GM19035 (cell line): ENCODE measurements around the gene AKR1D1.
A peak's percentile ranks its signal among the peaks of the same experiment; 100 is the strongest.
"Not testable (repeated sequence)": the region's sequence is repeated elsewhere in the genome, so short reads cannot be mapped to it uniquely, and the experiment has no call there.

Experiments
- ATAC-seq: cut with Tn5 transposase; IDR thresholded peaks from one replicate; pipeline ENCODE4 v1.9.1; 2021; ENCODE audit not compliant: unreplicated experiment

AKR1D1 gene

DNA sequence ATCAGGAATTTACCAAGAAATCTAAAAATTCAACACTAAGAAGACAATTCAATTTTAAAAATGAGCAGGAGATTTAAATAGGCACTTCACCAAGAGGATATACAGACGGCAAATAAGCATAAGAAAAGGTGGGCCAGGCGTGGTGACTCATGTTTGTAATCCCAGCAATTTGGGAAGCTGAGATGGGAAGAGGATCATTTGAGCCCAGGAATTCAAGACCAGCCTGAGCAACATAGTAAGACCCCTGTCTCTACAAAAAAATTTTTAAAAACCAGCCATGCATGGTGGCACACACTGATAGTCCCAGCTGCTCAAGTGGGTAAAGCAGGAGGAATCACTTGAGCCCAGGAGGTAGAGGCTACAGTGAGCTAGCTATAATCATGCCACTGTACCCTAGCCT, 3.5 kb upstream of the AKR1D1 start:
- no peak for ATAC-seq

DNA sequence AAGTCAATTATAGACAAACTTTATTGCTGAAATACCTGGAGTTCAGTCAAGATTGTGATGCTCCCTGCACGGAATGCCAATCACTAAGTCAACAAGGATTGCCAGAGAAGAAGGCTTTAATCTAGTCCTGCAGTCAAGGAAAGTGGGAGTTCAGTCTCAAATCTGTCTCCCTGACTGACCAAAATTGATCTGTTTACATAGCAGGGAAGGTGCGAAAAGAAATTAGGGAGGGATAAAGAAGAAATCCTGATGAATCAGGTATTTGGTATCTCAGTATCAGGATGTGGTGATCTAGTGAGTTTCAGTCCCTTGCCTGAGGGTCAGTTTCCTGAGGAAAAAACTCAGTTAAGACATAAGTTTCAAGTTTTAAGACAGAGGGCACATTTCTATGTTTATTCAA, 2.1 kb upstream of the AKR1D1 start:
- no peak for ATAC-seq

DNA sequence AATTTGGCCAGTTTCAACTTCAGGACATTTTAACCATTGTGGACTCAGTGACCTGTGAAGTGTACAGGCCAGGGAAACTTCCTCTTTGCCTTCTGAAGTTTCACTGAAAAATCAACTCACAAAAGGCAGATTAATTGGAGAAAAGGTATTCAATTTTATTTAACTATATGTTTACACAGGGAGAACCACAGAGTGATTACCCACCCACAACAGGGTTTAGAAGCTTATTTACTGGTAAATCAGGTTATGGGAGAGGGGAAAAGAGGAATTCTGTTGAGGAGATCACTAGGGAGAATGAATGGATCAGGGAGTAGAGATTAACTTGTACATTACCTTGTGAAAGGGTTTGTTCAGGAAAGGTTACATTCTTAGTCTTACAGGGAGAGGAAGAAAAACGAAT, 1.7 kb upstream of the AKR1D1 start:
- ATAC-seq, result no peak

GRCh38 chr7:138075350-138075749, 909 bp upstream of the AKR1D1 start:
- ATAC-seq, result no peak

- ATAC-seq, result not testable (repeated sequence)
Measured at GRCh38 chr7:138075786-138076185, 473 bp upstream of the AKR1D1 start.

- ATAC-seq, result no peak
Measured at GRCh38 chr7:138077809-138078208, 1.6 kb downstream of the AKR1D1 start.

- no peak for ATAC-seq
Measured at GRCh38 chr7:138079137-138079536, 2.9 kb downstream of the AKR1D1 start.

GRCh38 chr7:138081868-138082267, 5.6 kb downstream of the AKR1D1 start:
- no peak for ATAC-seq

- ATAC-seq, result no peak
Measured at GRCh38 chr7:138083859-138084258, 7.6 kb downstream of the AKR1D1 start.

DNA sequence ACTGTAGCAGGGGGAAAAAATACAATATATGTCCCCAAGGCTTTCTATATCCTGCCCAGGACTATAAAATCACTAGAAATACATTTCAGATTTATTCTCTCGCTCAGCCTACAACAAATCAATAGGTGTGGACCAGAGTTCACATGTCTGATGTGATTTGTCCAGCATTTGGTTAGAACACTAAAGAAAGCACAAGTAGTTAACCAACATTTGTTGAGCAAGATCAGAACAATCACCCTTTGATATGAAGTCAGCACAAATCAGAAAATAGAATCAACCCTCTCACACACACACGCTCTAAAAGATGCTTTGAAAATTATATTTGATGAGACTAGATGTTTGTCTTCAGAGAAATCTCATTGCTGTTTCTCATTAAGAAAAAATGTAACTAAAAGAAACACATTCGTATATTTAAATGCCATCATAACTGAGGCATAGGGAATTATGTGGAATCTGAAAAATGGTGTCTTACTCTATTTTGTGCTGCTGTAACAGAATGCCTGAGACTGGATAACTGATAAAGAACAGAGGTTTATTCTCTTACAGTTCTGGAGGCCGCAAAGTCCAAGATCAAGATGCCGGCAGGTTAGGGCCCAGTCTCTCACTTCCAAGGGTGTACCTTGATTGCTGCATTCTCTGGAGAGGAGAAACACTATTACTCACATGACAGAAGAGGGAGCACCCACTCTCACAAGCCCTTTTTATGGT, 10.5 kb downstream of the AKR1D1 start:
- no peak for ATAC-seq

DNA sequence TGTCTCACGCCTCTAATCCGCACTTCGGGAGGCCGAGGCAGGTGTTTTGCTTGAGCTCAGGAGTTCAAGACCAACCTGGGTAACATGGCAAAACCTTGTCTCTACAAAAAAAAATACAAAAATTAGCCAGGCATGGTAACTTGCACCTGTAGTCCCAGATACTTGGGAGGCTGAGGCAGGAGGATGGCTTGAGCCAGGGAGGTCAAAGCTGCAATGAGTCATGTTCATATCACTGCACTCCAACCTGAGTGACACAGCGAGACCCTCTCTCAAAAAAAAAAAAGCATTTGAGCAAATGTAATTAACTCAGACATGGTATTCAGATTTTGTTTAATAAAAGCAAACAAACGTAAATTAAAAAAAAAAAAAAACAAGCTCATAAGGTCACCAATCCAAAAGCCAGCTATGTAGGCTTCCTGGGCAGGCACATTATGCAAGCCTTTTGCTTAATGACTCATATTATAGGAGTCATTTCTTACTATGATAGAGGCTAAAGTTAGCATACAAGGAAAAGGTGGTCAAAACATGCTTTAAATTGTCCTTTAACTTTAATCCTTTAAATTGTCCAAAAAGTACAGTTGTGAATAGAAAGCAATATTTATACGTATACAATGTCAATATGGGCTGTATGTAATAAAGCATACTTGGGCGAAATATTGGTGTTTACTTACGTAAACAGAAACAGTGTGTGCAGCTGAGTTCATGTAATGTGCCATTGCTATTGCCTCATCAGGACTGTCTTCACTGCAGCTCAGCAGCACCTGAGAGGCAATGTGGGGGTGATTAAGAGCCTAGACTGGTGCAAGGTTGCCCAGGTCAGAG, 13.0 kb downstream of the AKR1D1 start:
- ATAC-seq, result no peak

- ATAC-seq, result peak; percentile 52
Measured at GRCh38 chr7:138091032-138091431, 14.8 kb downstream of the AKR1D1 start.

GRCh38 chr7:138091840-138092239, 15.6 kb downstream of the AKR1D1 start:
- ATAC-seq, result not testable (repeated sequence)

DNA sequence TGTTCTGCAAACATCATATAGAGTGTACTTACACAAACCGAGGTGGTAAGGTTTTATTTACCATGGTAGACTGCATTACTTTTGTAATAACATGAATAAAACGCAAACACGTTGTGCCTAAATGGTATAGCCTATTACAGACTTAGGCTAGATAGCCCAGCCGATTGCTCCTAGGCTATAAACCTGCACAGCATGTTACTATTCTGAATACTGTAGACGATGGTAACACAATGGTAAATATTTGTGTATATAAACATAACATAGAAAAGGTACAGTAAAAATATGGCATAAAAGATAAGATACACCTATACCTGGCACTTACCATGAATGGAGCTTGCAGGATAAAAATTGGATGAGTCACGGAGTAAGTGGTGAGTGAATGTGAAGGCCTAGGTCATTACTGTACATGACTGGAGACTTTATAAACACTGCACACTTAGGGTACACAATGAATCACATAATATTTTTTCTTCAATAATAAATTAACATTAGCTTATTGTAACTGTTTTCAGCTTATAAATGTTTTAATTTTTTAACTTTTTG, 16.3 kb downstream of the AKR1D1 start:
- no peak for ATAC-seq

DNA sequence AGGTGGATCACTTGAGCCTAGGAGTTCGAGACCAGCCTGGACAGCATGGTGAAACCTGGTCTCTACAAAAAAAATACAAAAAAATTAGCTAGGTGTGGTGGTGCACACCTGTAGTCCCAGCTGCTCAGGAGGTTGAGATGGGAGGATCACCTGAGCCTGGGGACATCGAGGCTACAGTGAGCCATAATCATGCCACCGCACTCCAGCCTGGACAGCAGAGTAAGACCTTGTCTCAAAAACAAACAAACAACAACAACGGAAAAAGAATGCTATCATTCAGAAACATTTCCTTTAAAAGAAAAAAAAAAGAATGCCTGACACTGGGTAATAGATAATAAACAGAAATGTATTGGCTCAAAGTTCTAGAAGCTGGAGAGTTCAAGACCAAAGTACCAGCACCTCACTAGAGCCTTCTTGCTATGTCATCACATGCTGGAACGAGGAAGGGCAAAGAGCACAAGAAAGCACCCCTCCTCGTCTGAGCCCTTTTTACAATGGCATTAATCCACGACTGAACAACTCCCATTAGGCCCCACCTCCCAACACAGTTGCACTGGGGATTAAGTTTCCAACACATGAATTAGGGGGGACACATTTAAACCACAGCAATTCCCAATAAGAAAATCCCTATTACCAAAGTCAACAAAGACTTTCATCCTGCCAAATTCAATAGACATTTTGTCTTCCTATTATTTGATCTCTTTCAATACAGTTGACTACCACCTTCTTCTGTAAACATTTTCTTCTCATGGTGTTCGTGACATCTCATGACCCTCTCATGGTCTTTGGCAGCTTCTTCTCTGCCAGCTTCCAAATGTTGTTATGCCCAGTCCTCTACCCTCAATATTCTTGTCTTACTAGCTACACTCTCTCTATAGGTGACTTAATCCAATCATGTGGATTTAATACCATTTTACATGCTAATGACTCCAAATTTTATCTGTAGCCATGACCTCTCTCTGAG, 20.0 kb downstream of the AKR1D1 start:
- no peak for ATAC-seq

DNA sequence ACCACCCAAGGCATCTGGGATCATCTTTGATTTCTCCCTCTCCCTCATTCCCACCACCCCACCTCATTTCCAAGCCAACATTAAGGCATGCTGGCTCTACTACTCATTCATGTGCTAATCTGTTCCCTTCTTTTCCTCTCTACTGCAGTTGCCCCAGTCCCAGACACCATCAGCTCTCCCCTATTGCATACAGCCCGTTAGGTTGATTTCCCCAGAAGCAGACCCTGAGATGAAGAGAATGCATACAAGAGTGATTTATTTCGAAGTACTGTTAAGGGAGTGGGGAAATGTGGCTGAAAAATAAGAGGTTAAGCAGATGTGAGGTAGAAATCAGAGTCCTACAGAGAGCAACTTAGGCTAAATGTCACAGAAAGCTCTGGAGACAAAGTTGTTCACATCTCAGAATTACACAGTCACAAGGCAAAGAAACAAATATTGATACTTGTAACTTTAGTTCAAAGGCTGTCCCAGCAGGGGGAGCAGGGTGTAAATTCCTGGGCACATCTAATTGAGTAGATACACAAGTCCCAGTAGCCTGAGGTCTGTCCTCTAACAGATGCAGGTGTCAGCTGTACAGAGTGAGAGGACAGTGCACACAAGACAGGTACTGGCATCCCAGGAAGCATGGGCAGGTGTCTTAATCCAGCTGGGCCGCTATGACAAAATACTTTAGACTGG, 20.9 kb downstream of the AKR1D1 start:
- ATAC-seq, result peak; percentile 59

GRCh38 chr7:138099813-138100212, 23.6 kb downstream of the AKR1D1 start:
- ATAC-seq, result no peak

DNA sequence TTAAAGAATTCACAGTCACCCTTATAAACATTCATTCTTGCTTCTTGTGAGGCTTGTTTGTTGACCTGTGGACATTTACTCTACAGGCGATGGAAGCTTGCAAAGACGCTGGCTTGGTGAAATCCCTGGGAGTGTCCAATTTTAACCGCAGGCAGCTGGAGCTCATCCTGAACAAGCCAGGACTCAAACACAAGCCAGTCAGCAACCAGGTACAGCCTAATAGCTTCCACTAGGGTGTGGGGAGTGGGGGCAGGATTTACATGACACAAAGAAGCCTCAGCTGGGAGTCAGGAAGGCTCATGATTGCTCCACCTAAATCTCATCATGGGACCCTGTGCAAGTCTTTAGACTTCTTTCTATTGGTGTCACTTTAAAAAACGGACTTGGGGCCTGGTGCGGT, 29.0 kb downstream of the AKR1D1 start:
- ATAC-seq, result no peak

DNA sequence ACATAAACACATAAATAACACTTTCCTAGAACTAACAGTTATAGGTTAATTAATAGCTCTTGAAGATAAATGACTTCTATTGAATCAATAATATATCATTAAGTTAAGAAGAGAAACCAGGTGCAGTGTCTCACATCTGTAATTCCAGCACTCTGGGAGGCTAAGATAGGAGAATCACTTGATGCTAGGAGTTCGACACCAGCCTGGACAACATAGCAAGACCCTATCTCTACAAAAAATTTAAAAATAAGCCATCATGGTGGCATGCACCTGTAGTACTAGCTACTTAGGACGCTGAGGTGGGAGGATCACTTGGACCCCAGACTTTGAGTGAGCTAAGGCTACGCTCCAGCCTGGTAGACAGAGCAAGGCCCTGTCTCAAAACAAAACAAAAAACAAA, 38.8 kb downstream of the AKR1D1 start:
- no peak for ATAC-seq

DNA sequence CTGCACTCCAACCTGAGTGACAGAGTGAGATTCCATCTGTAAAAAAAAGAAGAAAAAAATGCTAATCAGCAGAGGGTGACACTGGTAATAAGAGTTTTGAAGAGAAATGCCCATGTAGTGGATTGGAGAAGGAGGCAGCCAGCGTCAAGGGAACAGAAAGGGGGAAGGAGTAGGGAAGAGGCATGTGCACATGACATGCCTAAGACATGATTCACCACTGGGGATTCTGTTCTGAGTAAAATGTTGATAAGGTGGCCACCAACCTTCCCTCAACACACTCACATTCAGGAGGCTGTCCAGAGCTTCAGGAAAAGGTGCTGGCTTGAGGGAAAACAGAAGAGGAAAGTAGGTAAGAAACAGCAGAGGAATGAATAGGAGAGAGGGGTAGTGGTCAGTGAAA, 39.9 kb downstream of the AKR1D1 start:
- ATAC-seq, result no peak
